Retinal pigment epithelial cell (primary cell): ENCODE data around the gene ZSCAN30.

ENCODE experiments used
- DNase-seq: peaks from one replicate; pipeline ENCODE4 v3.0.0-alpha.2; 2010; ENCODE audit warnings: low read depth
- H3K4me3 ChIP-seq: 2 replicates; pipeline ENCODE4 v1.5.1; 2011; ENCODE audit warnings: mild to moderate bottlenecking, low read length, control low read depth, moderate library complexity
- TF ChIP-seq, protein P1 (sequence below): conservative IDR thresholded peaks from 2 replicates; pipeline ENCODE4 v1.5.1; 2011; ENCODE audit warnings: low read depth, low read length, control low read depth, inconsistent platforms

ZSCAN30 gene

GRCh38 chr18:35326695-35327387, 36.8 kb upstream of the ZSCAN30 start:
- no peak for DNase-seq
- H3K4me3 ChIP-seq: no peak overlapping the region
- TF ChIP-seq, protein P1, sequence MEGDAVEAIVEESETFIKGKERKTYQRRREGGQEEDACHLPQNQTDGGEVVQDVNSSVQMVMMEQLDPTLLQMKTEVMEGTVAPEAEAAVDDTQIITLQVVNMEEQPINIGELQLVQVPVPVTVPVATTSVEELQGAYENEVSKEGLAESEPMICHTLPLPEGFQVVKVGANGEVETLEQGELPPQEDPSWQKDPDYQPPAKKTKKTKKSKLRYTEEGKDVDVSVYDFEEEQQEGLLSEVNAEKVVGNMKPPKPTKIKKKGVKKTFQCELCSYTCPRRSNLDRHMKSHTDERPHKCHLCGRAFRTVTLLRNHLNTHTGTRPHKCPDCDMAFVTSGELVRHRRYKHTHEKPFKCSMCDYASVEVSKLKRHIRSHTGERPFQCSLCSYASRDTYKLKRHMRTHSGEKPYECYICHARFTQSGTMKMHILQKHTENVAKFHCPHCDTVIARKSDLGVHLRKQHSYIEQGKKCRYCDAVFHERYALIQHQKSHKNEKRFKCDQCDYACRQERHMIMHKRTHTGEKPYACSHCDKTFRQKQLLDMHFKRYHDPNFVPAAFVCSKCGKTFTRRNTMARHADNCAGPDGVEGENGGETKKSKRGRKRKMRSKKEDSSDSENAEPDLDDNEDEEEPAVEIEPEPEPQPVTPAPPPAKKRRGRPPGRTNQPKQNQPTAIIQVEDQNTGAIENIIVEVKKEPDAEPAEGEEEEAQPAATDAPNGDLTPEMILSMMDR: no peak

GRCh38 chr18:35324926-35325655, 35.1 kb upstream of the ZSCAN30 start:
- no peak for DNase-seq
- no peak overlapping the region for H3K4me3 ChIP-seq
- TF ChIP-seq, protein P1: no peak

- no peak for DNase-seq
- H3K4me3 ChIP-seq: no peak overlapping the region
- TF ChIP-seq, protein P1: no peak
These were observed 32.7 kb upstream of the ZSCAN30 start for GRCh38 chr18:35322486-35323458.

GRCh38 chr18:35311496-35311895, 21.5 kb upstream of the ZSCAN30 start:
- TF ChIP-seq, protein P1: no peak
- H3K4me3 ChIP-seq: no peak overlapping the region
- DNase-seq: peak; percentile 32

DNA sequence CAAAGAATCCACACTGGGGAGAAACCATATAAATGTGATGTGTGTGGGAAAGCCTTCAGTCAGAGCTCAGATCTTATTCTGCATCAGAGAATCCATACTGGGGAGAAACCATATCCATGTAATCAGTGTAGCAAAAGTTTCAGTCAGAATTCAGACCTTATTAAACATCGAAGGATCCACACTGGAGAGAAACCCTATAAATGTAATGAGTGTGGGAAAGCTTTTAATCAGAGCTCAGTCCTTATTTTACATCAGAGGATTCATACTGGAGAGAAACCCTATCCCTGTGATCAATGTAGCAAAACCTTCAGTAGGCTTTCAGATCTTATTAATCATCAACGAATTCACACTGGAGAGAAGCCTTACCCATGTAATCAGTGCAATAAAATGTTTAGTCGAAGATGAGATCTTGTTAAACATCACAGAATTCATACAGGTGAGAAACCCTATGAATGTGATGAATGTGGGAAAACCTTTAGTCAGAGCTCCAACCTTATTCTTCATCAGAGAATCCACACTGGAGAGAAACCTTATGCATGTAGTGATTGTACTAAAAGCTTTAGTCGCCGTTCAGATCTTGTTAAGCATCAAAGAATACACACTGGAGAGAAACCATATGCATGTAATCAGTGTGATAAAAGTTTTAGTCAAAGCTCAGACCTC, 16.7 kb upstream of the ZSCAN30 start:
- no peak overlapping the region for H3K4me3 ChIP-seq
- TF ChIP-seq, protein P1: no peak
- DNase-seq: no peak

DNA sequence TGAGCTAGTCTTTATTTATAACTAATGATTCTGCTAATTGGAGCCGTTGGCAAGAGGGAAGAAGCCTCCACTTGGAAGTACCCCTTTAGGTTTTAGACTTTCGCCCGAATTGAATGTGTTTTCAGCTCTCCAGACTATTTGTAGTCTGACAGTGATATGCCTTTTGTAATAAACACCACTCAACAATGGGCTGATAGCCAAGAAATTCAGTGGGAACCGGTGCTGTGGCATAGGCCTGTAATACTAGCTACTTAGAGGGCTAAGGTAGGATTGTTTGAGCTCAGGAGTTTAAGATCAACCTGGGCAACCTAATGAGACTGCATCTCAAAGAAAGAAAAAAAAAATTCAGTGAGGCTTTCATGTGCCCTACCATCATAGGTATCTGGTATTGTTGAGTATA, 13.6 kb upstream of the ZSCAN30 start:
- DNase-seq: no peak
- TF ChIP-seq, protein P1: no peak

More for the DNA sequence above, 13.6 kb upstream of the ZSCAN30 start:
- no peak overlapping the region for H3K4me3 ChIP-seq
